Measurements from ENCODE around the gene ZFYVE16.
A peak's percentile ranks its signal among the peaks of the same experiment; 100 is the strongest.
"Not testable (repeated sequence)": the region's sequence is repeated elsewhere in the genome, so short reads cannot be mapped to it uniquely, and the experiment has no call there.

ZFYVE16 gene

GRCh38 chr5:80382488-80382887 is 25.4 kb upstream of the ZFYVE16 start:
- TF ChIP-seq ZNF565 (CRISPR knock-in tag; conservative IDR thresholded peaks at IDR 0.05; ENCODE audit: low read depth) (no peak), ZC3H10 (CRISPR knock-in tag; IDR thresholded peaks at IDR 0.05) (no peak), GLIS3 (CRISPR knock-in tag; IDR thresholded peaks at IDR 0.05) (no peak), RARB (CRISPR knock-in tag; IDR thresholded peaks at IDR 0.05) (no peak), ARNTL (CRISPR knock-in tag; IDR thresholded peaks at IDR 0.05; ENCODE audit: borderline replicate concordance, low read depth) (no peak), ESRRG (CRISPR knock-in tag; IDR thresholded peaks at IDR 0.05) (no peak), ZNF70 (CRISPR knock-in tag; IDR thresholded peaks at IDR 0.05) (no peak), TCF4 (CRISPR knock-in tag; IDR thresholded peaks at IDR 0.05; ENCODE audit: borderline replicate concordance) (no peak), PPARA (CRISPR knock-in tag; IDR thresholded peaks at IDR 0.05; ENCODE audit: borderline replicate concordance) (no peak)
- ATAC-seq, result no peak

- no peak for ATAC-seq
- TF ChIP-seq ZNF8 (CRISPR knock-in tag; IDR thresholded peaks at IDR 0.05) (no peak), SNAI2 (CRISPR knock-in tag; IDR thresholded peaks at IDR 0.05) (no peak), BACH2 (CRISPR knock-in tag; IDR thresholded peaks at IDR 0.05; ENCODE audit: borderline replicate concordance) (no peak), ESRRG (CRISPR knock-in tag; IDR thresholded peaks at IDR 0.05) (no peak)
Measured at GRCh38 chr5:80387063-80387768, 20.6 kb upstream of the ZFYVE16 start.

- no peak for ATAC-seq
Measured at GRCh38 chr5:80389580-80389979, 18.3 kb upstream of the ZFYVE16 start.

GRCh38 chr5:80390413-80390812 is 17.5 kb upstream of the ZFYVE16 start:
- ATAC-seq, result not testable (repeated sequence)

More at GRCh38 chr5:80389580-80389979, 18.3 kb upstream of the ZFYVE16 start:
- TF ChIP-seq OSR1 (CRISPR knock-in tag; IDR thresholded peaks at IDR 0.05) (no peak), ZFP30 (CRISPR knock-in tag; IDR thresholded peaks at IDR 0.05) (no peak), ZFP3 (CRISPR knock-in tag; IDR thresholded peaks at IDR 0.05) (no peak), RARB (CRISPR knock-in tag; IDR thresholded peaks at IDR 0.05) (no peak), POU6F1 (CRISPR knock-in tag; IDR thresholded peaks at IDR 0.05; ENCODE audit: borderline replicate concordance, low read depth) (no peak), ZNF70 (CRISPR knock-in tag; IDR thresholded peaks at IDR 0.05) (no peak), TOX (CRISPR knock-in tag; IDR thresholded peaks at IDR 0.05; ENCODE audit: borderline replicate concordance) (no peak)

GRCh38 chr5:80391267-80391666 is 16.6 kb upstream of the ZFYVE16 start:
- not testable (repeated sequence) for ATAC-seq

GRCh38 chr5:80399526-80400239 is 8.2 kb upstream of the ZFYVE16 start:
- peak; percentile 35; the same call in 2 of the 3 replicates for ATAC-seq

GRCh38 chr5:80400368-80400767 is 7.5 kb upstream of the ZFYVE16 start:
- not testable (repeated sequence) for ATAC-seq

More at GRCh38 chr5:80399526-80400239, 8.2 kb upstream of the ZFYVE16 start:
- TF ChIP-seq CREB5 (CRISPR knock-in tag; IDR thresholded peaks at IDR 0.05; ENCODE audit: low read depth) (0 out of 2 replicates have a peak, but pooled peaks have one; percentile 36), ZNF565 (CRISPR knock-in tag; conservative IDR thresholded peaks at IDR 0.05; ENCODE audit: low read depth) (no peak)

- ATAC-seq, result no peak
- TF ChIP-seq SNAI2 (CRISPR knock-in tag; IDR thresholded peaks at IDR 0.05), result no peak
- no peak for TF ChIP-seq PPARA (CRISPR knock-in tag; IDR thresholded peaks at IDR 0.05; ENCODE audit: borderline replicate concordance)
- TF ChIP-seq ZNF70 (CRISPR knock-in tag; IDR thresholded peaks at IDR 0.05), result no peak
- no peak for TF ChIP-seq ESRRG (CRISPR knock-in tag; IDR thresholded peaks at IDR 0.05)
- no peak for TF ChIP-seq ZFP3 (CRISPR knock-in tag; IDR thresholded peaks at IDR 0.05)
- no peak for TF ChIP-seq TSHZ2 (CRISPR knock-in tag; IDR thresholded peaks at IDR 0.05)
- no peak for TF ChIP-seq ZNF8 (CRISPR knock-in tag; IDR thresholded peaks at IDR 0.05)
Measured at GRCh38 chr5:80403782-80404181, 4.1 kb upstream of the ZFYVE16 start.
